HUDEP-2 (cell line): ENCODE results near the gene OTOP3.
"Not testable (repeated sequence)": the region's sequence is repeated elsewhere in the genome, so short reads cannot be mapped to it uniquely, and the experiment has no call there.

Experiments used
- DNase-seq, 76 experiments: peaks; one replicate each; lab custom pipeline; 2025; ENCODE audit not compliant: unreplicated experiment in 76 of 76; lab: John Stamatoyannopoulos, UW

OTOP3 gene

DNA sequence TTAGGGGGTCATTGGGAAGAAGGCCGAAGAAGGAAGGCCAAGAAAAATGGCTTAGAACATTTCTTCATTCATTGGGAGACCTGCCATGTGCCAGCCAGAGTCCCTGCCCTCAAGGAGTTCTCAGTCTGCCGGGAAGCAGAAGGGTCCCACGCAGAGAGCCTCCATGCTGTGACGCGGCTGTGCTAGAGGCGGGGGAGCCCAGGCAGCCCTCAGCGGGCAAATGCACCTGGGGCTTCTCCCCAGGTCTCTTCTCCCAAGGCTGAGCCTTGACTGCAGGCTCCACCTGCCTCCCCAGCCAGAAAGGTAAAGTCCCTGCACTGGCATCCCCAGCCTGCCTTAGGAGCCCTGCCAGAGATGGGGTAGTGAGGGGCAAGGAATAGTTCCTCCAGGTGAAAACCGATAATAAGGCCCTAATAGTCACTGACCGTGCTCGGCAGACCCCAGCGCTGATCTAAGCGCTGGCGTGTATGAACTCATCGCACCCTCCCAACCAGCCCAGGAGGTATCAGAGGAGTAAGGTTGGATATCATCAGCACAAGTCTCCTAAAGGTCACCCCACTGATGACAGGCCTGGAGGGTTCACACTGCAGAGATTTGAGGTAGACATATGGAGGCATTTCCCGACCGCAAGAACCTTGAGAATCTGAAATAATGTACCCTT lies 45.8 kb downstream of the OTOP3 start:
- no peak for DNase-seq

GRCh38 chr17:74981979-74982662 lies 46.4 kb downstream of the OTOP3 start:
- peak in 36 of 76 experiments; percentile 3 to 55 (median 30) for DNase-seq

DNA sequence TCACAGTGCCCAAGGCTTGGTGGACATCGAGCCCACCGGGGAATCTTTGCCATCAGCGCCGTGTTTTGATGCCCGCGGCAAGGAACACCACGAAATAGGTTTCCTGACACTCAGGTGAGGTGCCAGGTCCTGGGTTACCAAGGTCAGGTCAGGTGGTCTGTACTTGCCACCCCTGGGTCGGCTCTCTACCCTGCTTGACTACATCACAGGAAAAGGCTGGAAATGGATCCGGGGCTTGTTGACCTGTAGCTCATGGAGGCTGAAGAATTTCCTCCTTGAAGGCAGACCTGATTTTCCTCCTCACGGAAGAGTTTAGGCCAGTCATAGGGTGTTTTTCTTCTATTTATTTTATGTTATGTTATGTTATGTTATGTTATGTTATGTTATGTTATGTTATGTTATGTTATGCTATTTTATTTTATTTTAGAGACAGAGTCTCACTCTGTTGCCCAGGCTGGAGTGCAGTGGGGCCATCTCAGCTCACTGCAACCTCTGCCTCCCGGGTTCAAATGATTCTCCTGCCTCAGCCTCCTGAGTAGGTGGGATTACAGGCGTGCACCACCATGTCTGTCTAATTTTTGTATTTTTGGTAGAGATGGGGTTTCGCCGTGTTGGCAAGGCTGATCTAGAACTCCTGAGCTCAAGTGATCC lies 47.1 kb downstream of the OTOP3 start:
- DNase-seq = not testable (repeated sequence)

DNA sequence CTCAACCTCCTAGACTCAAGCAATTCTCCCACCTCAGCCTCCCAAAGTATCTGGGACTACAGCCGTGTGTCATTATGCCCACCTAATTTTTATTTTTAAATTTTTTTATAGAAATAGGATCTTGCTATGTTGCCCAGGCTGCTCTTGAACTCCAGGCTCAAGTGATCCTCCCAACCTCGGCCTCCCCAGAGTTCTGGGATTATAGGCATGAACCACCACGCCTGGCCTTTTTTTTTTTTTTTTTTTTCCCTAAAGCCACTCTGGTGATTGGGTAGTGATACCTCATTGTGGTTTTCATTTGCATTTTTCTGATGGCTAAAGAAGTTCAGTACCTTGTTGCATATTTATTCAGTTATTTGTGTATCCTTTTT lies 50.5 kb downstream of the OTOP3 start:
- DNase-seq = no peak

GRCh38 chr17:74987418-74987908 lies 51.8 kb downstream of the OTOP3 start, which contains the start of gene CDR2L:
CDR2L (plus strand) TSS chr17:74987632; CDS start chr17:74988044, 412 bp downstream.
- DNase-seq = peak in 72 of 76 experiments; percentile 38 to 95 (median 83)

DNA sequence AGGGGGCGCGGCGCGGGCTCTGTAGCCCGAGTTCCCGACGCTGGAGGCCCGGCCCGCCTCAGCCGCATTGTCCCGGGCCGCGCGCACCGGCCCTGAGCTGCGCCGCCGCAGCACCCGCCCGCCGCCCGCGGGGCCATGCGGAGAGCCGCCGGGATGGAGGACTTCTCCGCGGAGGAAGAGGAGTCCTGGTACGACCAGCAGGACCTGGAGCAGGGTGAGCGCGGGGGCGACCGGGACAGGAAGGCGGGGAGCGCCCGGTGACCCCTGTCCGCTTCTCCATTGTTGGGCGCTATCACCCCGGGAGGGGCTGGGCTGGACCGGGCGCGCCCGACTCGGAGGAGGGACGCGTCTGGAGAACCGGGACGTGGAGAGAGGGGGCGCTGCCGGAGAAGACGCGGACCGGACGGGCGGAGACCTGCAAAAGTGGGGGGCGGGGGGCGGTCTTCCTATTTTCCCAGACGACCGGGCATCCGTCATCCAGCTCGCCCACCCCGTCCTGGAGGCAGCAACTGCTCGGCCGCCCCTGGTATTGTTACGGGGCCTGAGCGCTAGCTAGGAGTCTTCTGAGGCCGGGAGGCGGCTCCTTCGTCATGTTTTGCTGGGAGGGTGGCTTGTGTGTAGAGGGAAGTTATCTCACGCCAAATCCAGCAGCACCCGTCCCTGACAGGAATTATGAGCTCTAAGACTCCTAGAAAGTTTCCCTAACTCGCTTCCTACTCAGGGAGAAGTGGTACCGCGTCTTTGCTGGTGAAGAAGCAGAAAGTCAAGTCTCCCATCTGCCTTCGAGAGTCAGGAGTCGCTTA lies 52.4 kb downstream of the OTOP3 start:
- DNase-seq = peak in 13 of 76 experiments; percentile 3 to 56 (median 24)

- no peak for DNase-seq
Measured at GRCh38 chr17:74990581-74991105, 54.9 kb downstream of the OTOP3 start.

DNA sequence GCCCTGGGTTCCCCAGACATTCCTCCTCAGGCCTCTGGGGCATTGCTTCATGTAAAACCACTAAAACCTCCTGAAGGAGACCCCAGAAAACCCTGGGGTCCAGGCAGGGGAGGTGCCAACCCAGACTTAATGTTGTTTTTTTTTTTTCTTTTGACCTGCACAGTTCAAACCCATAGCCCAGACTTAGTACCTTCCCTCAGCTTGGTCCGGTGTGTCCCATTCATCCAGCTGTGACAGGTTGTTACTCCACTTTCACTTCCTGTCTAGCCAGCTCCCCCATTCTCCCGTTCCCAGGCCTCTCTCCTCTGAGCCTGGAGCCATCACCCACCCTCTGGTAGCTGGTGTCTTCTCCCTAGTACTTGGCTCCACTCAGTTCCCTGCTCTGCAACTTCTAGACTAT lies 56.5 kb downstream of the OTOP3 start:
- no peak for DNase-seq

GRCh38 chr17:74994440-74994839 lies 58.7 kb downstream of the OTOP3 start:
- no peak for DNase-seq

GRCh38 chr17:74995847-74996246 lies 60.1 kb downstream of the OTOP3 start:
- no peak for DNase-seq

DNA sequence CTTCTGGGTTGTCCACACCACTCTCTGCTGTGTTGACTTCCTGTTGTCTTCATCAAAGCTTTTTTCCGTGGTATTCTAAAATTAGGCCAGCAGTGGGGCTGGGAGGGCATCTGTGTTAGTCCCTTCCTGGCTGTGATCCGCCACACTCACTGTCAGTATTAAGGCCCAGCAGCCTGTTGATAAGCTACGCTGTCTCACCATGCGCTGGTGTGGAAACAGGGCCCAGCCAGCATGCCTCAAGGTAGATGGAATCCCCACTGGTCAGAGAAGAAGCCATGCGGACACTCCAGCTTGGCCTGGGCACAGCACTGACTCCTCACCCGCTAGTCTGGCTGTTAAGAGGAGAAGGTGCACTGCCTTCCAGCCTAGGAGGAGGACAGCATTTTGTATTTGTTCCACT lies 63.1 kb downstream of the OTOP3 start:
- DNase-seq = no peak

DNA sequence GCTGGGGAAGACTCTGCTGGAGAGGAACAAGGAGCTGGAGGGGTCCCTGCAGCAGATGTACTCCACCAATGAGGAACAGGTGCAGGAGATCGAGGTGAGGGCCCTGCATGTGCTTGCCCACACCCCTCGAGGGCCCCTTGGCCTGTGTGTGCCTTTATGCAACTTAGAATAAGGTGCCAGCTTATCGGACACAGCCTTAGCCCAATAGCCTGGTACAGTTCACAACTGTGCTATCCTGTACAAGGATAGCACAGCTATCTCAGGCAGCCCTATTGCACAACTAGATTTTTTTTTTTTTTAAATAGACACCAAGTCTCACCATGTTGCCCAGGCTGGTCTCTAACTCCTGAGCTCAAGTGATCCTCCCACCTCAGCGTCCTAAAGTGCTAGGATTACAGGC lies 63.8 kb downstream of the OTOP3 start:
- no peak for DNase-seq
